ENCODE results near the gene MDGA2. TPM values are rescaled to one million over a fixed set of nuclear protein-coding genes. Genes with fewer than 3 reads are reported as not detected.
A peak's percentile ranks its signal among the peaks of the same experiment; 100 is the strongest.

The MDGA2 gene
- total RNA-seq, 2 donors from 2014 or later: not detected

DNA sequence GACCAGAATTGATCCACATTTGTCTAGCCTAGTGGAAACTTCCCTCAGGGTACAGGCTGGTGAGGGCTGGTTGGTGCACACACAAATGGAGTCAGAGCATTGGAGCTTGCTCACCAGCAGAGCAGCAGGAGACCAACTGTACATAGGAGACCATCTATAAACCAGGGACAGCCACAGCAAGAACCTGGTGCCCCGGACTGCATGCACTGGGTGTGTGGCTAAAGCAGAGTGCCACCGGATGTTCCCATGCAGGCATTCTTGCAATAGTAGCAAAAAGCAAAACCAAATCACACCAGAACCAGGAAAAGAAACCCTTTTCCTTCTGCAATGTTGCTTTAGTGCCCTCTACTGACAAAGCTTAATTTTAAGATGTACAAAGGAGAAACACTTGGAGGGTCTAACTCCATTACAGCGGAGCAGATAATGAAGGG is 136.4 kb downstream of the MDGA2 start:
- Histone ChIP-seq H3K4me3 (no peak overlapping the region), H3K27me3 (no peaks in the 10 kb centered on the region), H3K27ac (no peak overlapping the region), H3K36me3 (replicated peaks in 1 of 2; ENCODE audit: insufficient read depth in 1 of 2, low read depth in 2 of 2) (no peaks in the 10 kb centered on the region), H3K4me1 (no peaks in the 10 kb centered on the region), H3K9me3 (no peaks in the 10 kb centered on the region)
- TF ChIP-seq, protein P1, sequence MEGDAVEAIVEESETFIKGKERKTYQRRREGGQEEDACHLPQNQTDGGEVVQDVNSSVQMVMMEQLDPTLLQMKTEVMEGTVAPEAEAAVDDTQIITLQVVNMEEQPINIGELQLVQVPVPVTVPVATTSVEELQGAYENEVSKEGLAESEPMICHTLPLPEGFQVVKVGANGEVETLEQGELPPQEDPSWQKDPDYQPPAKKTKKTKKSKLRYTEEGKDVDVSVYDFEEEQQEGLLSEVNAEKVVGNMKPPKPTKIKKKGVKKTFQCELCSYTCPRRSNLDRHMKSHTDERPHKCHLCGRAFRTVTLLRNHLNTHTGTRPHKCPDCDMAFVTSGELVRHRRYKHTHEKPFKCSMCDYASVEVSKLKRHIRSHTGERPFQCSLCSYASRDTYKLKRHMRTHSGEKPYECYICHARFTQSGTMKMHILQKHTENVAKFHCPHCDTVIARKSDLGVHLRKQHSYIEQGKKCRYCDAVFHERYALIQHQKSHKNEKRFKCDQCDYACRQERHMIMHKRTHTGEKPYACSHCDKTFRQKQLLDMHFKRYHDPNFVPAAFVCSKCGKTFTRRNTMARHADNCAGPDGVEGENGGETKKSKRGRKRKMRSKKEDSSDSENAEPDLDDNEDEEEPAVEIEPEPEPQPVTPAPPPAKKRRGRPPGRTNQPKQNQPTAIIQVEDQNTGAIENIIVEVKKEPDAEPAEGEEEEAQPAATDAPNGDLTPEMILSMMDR (IDR thresholded peaks at IDR 0.05): peak in 1 of 7 experiments; percentile 4
- TF ChIP-seq POLR2A (IDR thresholded peaks at IDR 0.05): no peak
- DNase-seq (no peak), ATAC-seq (no peak)
- WGBS, 2 donors: 15 to 32% methylated on average over 3 of the region's 3 CpGs
- intact Hi-C loops (cut with DNase I): no loop called here

DNA sequence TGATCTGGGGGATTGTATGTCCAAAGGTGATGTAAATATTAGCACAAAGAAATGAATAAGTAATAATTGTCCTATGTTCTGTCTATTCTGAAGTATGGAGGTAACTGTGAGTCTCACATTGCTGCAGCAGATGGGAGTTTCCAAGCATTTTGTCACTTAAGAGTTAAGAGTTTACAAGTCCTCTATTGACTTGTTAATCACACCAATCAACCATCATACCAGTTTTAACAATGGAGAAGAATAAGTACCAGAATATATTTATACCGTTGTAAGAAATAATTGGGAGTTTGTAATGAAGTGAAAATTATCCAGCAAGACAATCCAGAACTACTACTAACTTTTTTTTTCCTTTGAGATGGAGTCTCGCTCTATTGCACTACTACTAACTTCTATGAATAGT is 139.1 kb downstream of the MDGA2 start:
- Histone ChIP-seq H3K4me3 (no peak overlapping the region), H3K27me3 (no peaks in the 10 kb centered on the region), H3K27ac (no peak overlapping the region), H3K4me1 (no peaks in the 10 kb centered on the region), H3K36me3 (replicated peaks in 1 of 2; ENCODE audit: insufficient read depth in 1 of 2, low read depth in 2 of 2) (no peaks in the 10 kb centered on the region), H3K9me3 (no peaks in the 10 kb centered on the region)
- intact Hi-C loops (cut with DNase I): no loop called here
- TF ChIP-seq POLR2A (IDR thresholded peaks at IDR 0.05): no peak
- TF ChIP-seq, protein P1 (IDR thresholded peaks at IDR 0.05): no peak
- DNase-seq (no peak), ATAC-seq (no peak)
- 49% methylated on average over 2 of the region's 2 CpGs for WGBS, 2 donors

DNA sequence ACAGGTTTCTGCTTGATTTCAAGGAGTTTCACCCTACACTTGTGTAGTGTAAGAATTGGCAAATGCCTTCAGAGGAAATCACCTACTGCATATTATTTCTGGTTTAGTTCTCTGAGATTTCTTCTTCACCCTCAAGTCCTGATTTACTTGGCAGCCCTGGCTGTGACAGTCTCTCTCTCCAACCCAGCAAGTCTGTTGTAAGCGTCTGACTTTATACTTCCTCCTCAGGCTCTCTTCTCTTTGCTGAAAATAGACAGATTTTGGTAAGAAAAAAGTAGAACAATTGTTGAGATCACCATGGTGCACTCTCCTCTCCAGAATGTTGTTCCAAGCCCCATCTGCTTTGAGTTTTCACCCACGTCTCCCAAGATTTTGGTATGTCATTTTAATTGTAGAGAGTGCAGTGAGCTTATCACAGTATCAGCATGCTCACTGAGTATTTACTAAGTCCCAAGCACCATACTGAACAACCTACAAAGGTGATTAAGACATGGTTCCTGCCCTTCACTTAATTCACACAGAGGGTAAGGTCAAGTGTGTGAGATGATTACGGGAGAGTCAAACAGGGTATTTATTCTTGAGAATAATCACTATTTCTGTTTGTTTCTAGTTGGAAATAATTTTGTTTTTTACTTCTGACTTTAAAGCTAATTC is 148.7 kb downstream of the MDGA2 start:
- DNase-seq: no peak
- no peaks in the 10 kb centered on the region for H3K9me3 ChIP-seq
- TF ChIP-seq POLR2A (IDR thresholded peaks at IDR 0.05): no peak
- TF ChIP-seq, protein P1 (IDR thresholded peaks at IDR 0.05): no peak
- H3K27me3 ChIP-seq: no peaks in the 10 kb centered on the region
- intact Hi-C loops (cut with DNase I): no loop called here
- no peak overlapping the region for H3K27ac ChIP-seq
- no peak overlapping the region for H3K4me3 ChIP-seq
- ATAC-seq: no peak
- 42 to 52% methylated on average over 3 of the region's 3 CpGs for WGBS, 2 donors
- no peaks in the 10 kb centered on the region for H3K4me1 ChIP-seq
- H3K36me3 ChIP-seq (replicated peaks in 1 of 2; ENCODE audit: insufficient read depth in 1 of 2, low read depth in 2 of 2): no peaks in the 10 kb centered on the region

DNA sequence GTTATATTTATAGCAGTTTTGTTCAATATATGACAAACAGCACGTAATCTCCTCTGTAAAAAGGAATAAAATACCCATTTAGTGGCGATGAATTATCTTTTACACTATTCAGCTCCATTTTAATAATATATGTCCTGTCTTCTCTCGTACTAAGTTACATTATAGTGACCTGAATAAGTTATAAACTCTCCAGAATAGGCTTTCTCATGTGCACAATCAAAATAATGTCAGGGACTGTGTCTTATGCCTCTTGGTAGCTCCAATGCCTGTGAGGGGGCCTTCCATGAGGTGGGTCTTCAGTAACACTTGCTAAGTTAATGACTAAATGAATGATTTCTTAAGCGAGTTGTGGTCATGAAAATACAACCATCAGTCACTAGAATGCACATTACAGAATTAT is 150.9 kb downstream of the MDGA2 start:
- DNase-seq (no peak), ATAC-seq (no peak)
- no peaks in the 10 kb centered on the region for H3K36me3 ChIP-seq (replicated peaks in 1 of 2; ENCODE audit: insufficient read depth in 1 of 2, low read depth in 2 of 2)
- H3K4me1 ChIP-seq: no peaks in the 10 kb centered on the region
- intact Hi-C loops (cut with DNase I): no loop called here
- no peak for TF ChIP-seq POLR2A (IDR thresholded peaks at IDR 0.05)
- TF ChIP-seq, protein P1 (IDR thresholded peaks at IDR 0.05): no peak
- 50 to 54% methylated on average over 4 of the region's 4 CpGs for WGBS, 2 donors
- H3K27ac ChIP-seq: no peak overlapping the region
- H3K9me3 ChIP-seq: no peaks in the 10 kb centered on the region
- H3K27me3 ChIP-seq: no peaks in the 10 kb centered on the region
- no peak overlapping the region for H3K4me3 ChIP-seq

DNA sequence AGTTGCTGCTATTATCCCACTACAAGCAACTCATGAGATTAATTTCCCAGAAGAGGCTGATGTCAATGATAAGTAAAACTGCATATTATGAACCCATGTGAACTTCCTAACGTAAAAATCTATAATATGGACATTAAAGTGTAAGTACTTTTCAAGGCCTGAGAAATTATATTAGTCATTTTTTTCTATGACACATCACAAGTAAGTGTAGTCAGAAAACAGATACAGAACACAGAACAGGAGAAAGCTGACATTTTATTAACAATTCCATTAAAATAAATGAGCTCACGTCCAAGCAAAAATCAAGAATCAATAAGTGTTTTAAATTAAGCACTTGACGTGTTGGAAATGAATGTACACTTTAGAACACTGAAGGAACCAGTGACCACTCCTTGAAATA is 155.0 kb downstream of the MDGA2 start:
- no peak overlapping the region for H3K27ac ChIP-seq
- ATAC-seq (no peak), DNase-seq (no peak)
- WGBS, 2 donors: 28 to 36% methylated on average over 3 of the region's 3 CpGs
- no peaks in the 10 kb centered on the region for H3K36me3 ChIP-seq (replicated peaks in 1 of 2; ENCODE audit: insufficient read depth in 1 of 2, low read depth in 2 of 2)
- no peaks in the 10 kb centered on the region for H3K9me3 ChIP-seq
- no peak overlapping the region for H3K4me3 ChIP-seq
- H3K27me3 ChIP-seq: no peaks in the 10 kb centered on the region
- no peaks in the 10 kb centered on the region for H3K4me1 ChIP-seq
- no peak for TF ChIP-seq POLR2A (IDR thresholded peaks at IDR 0.05)
- TF ChIP-seq, protein P1 (IDR thresholded peaks at IDR 0.05): no peak
- intact Hi-C loops (cut with DNase I): no loop called here
